Thyroid gland (tissue), 4 donors: ENCODE measurements around the gene YARS1.

ENCODE experiments used
- POLR2A ChIP-seq, 2 donors: fragments of 450-650 bp; IDR thresholded peaks; one replicate each; pipeline ENCODE4 v1.6.1; 2017; ENCODE audit warnings: antibody characterized with exemption in 2 of 2, mild to moderate bottlenecking in 2 of 2, moderate library complexity in 1 of 2
- TF ChIP-seq, protein P1 (sequence below), 6 experiments: fragments of 200-600 bp in 3 of 6; fragments of 450-650 bp in 3 of 6; sonication (generic) in 3 of 6; IDR thresholded peaks; one replicate each; pipeline ENCODE4 v1.5.1; 2016 to 2019; ENCODE audit warnings: antibody characterized with exemption in 6 of 6, mild to moderate bottlenecking in 2 of 6, inconsistent platforms in 1 of 6, moderate library complexity in 1 of 6

DNA sequence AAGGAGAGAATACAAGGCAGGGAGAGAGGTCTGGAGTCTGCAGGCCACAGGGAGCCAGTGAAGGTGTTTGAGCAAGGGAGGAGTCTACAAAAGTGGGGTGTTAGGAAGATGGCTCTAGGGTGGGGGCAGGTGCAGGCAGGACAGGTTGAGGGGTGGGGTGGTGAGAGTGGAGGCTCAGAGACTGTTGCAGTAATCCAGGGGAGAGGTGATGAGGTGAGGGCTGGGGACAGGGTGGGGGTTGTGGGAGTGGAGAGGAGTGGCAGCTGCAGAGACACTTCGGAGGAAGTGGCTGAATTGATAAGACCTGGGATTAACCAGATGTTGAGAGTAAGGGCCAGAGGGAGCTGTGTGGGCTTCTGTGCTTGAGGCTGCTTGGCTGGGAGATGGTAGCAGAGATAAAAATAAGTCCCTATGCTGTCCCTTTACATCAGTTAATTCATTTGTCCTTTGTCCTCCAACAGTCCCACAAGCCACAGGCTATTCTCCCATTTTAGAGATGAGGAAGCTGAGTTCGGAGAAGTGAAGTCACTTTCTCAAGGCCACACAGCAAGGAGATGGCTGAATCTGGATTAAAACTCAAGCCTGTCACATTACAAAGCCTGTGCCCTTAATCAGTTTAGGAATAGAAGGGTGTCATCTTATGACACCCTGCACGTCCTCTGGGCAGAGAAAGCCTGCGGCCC lies 59.8 kb downstream of the YARS1 start:
- TF ChIP-seq, protein P1, sequence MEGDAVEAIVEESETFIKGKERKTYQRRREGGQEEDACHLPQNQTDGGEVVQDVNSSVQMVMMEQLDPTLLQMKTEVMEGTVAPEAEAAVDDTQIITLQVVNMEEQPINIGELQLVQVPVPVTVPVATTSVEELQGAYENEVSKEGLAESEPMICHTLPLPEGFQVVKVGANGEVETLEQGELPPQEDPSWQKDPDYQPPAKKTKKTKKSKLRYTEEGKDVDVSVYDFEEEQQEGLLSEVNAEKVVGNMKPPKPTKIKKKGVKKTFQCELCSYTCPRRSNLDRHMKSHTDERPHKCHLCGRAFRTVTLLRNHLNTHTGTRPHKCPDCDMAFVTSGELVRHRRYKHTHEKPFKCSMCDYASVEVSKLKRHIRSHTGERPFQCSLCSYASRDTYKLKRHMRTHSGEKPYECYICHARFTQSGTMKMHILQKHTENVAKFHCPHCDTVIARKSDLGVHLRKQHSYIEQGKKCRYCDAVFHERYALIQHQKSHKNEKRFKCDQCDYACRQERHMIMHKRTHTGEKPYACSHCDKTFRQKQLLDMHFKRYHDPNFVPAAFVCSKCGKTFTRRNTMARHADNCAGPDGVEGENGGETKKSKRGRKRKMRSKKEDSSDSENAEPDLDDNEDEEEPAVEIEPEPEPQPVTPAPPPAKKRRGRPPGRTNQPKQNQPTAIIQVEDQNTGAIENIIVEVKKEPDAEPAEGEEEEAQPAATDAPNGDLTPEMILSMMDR (IDR thresholded peaks at IDR 0.05) = no peak
- no peak for TF ChIP-seq POLR2A (IDR thresholded peaks at IDR 0.05)
